DMS79 (cell line): ENCODE data around the gene THOC1.

Source experiments
- DNase-seq: peaks from one replicate; lab custom pipeline; 2025; lab: John Stamatoyannopoulos, UW

The THOC1 gene

DNA sequence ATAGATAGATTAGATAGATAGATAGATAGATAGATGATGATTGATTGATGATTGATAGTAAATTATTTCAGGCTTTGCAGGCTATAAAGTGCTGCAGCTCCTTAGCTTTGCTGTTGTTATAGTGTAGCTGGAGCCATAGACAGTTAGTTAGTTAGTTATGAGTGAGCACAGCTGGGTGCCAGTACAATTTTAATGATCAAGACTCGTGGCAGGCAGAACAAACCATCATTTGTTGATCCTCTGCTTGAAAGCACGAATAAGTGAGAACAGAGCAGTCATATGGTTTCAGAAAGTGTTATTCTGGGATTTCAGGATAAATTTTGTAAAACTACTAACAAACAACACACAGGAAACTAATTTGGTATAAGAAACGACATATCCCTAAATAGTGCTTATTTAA is 53.9 kb downstream of the THOC1 start:
- no peak for DNase-seq

DNA sequence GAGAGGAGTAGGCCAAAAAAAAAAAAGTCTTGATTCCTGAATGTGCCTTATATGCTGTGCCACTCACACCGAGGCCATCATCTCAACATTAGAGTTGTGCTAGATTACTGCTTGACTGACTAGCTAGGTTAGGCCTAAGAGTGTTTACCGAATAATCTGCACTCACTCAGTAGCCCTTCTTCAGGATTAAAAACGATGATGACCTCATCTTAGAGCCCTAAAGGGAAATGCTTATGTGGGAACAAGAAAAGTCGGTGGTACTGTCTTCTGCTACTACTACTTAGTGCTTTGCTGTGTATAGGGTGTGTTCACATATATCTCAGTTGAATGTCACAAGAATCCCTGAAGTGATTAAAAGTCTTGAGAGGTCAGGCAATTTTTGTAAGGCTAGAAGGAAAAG is 54.3 kb downstream of the THOC1 start:
- no peak for DNase-seq

DNA sequence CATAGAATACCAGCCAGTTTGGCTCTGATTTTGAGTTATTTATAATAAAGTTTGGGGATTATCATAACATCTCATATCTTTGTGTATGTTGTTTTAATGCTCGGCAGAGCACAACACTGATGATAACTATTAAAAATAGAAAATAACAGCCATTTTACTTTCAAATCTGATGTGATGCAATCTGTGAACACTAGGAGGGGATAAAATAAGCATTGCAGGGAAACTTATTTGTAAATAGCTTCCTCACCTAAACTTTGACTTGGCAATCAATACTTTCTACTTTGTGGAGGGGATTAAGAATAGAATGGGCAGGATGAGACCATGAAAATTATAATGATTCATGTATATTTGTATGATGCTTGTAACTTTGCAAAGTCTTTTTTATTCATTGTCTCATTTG is 55.1 kb downstream of the THOC1 start:
- DNase-seq = no peak

DNA sequence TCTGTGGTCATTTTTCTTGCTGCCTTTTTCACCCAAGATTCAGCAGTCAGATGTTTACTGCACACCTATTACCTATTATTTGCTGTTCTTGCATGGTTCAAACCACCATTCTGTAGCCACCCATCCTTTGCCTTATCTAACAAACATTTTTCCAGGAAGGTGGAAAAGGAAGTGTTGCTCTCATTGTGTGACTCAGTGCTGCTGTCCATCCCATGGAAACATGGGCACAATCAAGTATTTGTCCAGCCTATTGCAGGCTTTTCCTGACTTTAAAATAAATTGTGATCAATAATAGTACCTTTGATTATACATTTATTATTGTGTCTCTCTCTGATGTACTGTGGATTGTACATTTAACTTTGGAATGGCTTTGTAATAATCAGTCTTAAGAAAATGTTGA is 56.3 kb downstream of the THOC1 start:
- no peak for DNase-seq

DNA sequence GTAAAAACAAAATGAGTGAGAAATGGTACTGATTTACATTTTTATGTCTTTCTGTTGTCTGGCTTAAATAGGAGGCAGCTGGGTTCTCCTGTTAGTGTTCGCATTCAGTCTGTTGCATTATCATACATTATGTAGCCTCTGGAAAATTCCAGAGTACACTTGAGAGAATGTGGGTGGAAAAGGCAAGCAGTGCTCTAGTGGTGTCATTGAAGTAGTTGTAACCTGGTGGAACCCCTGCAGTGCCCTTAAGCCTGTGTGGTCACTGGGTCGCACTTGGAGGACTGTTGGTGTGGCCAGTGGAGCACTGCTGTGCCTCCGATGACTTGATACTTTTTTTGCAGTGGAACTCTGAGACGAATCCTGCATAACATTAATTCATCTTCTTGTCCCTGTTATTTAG is 57.1 kb downstream of the THOC1 start:
- DNase-seq = no peak

DNA sequence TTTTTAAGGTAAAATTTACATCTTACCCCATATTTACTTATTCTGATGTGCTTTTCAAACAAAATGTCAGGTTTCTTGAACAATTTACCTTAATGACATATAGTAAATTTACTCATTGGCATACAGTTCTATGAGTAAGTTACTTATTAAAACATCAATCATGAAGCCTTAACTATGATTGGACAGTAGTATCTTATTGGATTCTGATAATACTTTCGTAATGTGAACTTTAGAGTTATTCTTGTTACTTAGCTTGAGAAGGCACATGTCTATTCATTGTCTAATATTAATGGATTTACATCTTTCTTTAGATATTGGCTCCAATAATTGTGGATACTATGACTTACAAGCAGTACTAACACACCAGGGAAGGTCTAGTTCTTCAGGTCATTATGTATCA is 57.8 kb downstream of the THOC1 start:
- no peak for DNase-seq

DNA sequence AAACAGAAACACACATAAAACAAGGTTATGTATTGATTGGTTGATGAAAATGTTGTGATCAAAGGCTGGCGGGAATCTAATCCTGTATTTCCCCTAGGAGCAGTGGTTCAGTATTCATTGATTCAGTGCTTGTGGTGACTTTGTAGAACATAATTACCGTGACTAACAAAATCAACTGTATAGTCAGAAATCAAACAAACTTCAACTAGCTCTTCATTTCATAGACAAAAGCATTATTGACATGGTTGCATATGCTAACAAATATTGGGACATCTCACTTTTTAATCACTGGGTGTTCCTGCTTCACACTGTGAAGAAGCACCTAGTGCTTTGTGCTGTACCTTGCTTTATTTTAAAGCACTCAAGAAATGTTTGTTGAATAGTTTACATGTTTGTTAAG is 68.1 kb downstream of the THOC1 start:
- DNase-seq = no peak

DNA sequence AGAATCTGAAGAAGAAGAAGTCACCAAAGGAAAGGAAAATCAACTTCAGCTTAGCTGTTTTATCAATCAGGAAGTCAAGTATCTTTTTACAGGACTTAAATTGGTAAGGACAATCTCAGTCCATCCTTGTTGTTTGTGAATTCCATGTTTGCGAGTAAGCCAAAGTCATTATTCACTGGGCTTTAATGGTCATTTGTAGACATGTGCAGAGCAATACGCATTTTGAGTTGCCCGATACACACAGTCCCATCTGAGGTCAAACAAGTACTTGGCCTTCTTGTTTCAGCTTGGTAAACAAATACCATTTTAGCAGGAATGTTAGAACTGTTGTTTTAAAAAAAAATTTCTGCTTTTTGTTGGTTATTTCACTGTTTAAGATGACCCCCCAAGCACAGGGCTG is 68.6 kb downstream of the THOC1 start:
- no peak for DNase-seq

DNA sequence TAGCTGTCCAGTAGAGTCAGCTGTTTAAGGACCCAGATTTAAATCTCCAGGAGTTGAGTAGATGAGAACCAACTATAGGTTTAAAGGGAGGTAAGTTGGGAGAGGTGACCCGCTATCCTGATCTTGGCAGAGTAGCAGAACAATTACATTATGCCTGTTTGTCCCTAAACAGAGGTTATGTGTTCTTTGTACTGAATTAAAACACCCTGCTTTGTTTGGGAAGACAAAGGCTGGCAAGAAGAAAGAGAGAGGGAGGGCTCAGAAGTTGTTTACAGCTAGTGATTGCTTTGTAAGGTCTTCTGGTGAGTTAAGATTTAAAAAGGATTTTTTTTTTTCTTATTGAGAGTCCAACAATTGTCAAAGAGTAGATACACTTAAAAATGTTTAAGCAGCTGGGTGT is 72.2 kb downstream of the THOC1 start:
- DNase-seq = no peak

DNA sequence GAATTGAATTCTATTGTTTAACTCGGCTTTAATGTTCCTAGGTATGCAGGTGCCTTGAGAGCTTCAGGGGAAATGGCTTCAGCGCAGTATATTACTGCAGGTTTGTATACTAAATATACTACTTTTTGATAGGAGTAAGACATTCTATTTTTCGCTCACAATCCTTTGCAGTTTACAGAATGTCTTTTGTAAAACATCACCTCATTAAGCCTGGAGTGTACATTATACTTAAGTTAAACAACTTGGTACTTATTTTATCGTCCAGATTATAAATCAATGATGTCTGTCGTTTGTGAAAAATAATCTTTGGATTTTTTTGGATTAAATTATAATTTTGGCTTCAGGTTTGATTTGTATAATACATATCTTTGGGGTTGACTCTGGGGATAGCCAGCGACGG is 75.0 kb downstream of the THOC1 start:
- no peak for DNase-seq

DNA sequence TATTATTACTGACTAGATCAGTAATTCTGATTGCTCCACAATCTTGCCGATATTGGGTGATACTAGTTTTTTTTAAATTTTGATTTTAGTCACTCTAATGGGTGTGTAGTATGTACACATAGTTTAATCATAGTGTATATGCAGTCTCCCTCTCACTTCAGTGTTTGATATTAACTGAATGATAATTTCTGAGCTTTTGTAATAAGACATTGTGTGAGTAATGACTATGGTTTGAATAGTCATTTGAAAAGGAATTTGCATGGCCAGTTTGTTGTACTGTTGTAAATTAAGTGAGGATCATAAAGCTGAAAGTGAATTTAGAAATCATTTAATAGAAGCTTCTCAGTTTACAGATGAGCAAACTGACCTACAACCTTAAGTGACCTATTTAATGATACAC is 76.1 kb downstream of the THOC1 start:
- DNase-seq = no peak

DNA sequence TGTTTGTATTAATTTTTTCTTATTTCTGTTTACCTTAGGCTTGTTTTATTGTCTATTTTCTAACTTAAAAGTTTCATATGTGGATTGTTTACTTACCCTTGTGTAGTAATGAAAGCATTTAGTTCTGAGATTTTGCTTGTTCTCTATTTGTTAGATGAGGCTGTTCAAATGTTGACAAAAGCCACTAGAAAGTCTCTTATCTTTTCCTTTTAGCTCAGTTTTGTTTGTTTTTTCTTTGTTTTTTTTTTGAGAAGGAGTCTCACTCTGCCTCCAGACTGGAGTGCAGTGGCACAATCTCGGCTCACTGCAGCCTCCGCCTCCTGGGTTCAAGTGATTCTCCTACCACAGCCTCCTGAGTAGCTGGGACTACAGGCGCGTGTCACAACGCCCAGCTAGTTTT is 78.6 kb downstream of the THOC1 start:
- DNase-seq = no peak

DNA sequence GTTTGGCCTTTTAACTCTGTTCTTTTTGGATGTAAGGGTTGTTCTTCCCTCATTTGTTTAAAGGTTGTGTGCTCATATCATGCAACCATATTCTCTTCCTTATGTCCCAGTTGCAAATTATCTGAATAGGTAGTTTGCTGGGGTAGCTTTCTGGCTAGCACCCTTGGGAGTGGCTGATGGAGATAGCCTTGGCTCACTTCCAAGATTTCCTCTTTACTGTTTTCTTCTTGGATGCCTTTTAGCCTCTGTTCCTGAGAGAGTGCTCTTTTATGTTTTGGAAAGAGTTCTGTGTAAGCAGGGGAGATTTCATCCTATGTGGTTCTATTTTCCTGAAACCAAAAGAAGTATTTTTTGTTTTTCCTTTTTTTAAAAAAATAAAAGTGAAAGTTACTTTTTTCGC is 84.1 kb downstream of the THOC1 start:
- DNase-seq = no peak

DNA sequence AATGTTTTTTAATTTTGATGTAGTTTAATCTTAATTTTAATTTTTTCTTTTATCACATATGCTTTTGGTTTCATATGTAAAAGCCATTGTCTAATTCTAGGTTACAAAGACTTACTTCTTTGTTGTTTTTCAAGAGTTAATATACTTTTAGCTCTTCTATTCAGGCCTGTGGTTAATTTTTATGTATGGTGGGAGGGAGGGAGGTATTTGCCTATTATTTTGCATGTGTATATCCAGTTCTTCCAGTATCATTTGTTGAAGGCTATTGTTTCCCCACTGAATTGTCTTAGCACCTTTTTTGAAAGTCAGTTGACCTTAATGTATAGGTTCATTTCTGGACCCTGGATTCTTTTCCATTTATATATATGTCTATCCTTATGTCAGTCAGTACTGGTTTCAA is 86.1 kb downstream of the THOC1 start:
- no peak for DNase-seq

DNA sequence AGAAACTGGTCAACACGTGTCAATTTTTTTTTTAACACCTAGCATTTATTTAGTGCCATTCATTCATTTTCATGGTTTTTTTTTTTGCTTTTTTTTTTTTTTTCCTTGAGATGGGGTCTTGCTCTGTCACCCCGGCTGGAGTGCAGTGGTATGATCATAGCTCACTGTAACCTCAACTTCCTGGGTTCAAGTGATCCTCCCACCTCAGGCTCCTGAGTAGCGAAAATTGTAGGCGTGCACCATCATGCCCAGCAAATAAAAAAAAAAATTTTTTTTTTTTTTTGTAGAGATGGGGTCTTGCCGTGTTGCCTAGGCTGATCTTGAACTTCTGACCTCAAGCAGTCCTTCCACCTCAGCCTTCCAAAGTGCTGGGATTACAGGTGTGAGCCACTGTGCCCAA is 88.3 kb downstream of the THOC1 start:
- DNase-seq = no peak

DNA sequence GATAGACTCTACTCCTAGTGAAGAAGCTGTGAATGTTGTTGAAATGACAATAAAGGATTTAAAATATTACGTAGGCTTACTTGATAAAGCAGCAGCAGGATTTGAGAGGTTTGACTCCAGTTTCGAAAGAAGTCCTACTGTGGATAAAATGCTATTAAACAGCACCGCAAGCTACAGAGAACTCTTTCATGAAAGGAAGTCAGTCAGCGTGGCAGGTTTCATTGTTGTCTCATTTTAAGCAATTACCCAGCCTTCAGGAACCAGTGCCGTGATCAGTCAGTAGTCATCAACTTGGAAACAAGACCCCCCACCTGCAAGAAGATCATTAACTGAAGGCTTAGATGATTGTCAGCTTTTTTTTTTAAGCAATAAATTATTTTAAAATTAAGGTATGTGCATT is 95.5 kb downstream of the THOC1 start:
- no peak for DNase-seq
